Measurements from ENCODE around the gene CDK5R2. TPM values are rescaled to one million over a fixed set of nuclear protein-coding genes. Genes with fewer than 3 reads are reported as not detected.
"Not testable (repeated sequence)": the region's sequence is repeated elsewhere in the genome, so short reads cannot be mapped to it uniquely, and the experiment has no call there.

CDK5R2 gene
- total RNA-seq, 1 donor from 2014 or later = 1.9 TPM

DNA sequence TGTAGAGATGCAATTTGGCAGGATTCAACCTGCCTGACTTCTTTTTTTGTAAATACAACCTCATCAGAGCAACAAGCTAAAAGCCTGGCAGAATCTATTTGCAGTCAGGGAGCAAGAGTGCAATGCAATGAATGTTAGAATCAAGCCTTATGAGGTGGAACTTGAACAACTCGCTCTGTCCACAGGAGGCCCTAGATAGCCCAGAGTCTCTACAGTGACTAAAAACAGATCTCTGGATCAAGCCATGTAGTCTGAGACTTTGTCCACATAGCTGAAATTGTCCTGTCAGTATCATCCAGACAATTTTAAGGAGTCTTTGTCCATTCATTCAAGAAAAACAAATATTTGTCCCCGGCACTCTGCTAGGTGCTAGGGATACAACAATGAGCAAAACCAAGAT, 32.0 kb upstream of the CDK5R2 start:
- H3K27ac Mint-ChIP-seq (ENCODE audit: unreplicated experiment) = no peak overlapping the region
- DNase-seq (ENCODE audit: low read depth, low spot score) = no peak
- no peaks in the 10 kb centered on the region for H3K4me1 Mint-ChIP-seq
- no peak for TF ChIP-seq CTCF (conservative IDR thresholded peaks at IDR 0.05)
- H3K27me3 Mint-ChIP-seq (ENCODE audit: low read depth) = peaks cover 16% of the 10 kb centered on the region
- H3K36me3 Mint-ChIP-seq (ENCODE audit: low read depth) = peaks cover 16% of the 10 kb centered on the region
- no peak overlapping the region for H3K4me3 Mint-ChIP-seq
- peaks cover 13% of the 10 kb centered on the region for H3K9me3 Mint-ChIP-seq

DNA sequence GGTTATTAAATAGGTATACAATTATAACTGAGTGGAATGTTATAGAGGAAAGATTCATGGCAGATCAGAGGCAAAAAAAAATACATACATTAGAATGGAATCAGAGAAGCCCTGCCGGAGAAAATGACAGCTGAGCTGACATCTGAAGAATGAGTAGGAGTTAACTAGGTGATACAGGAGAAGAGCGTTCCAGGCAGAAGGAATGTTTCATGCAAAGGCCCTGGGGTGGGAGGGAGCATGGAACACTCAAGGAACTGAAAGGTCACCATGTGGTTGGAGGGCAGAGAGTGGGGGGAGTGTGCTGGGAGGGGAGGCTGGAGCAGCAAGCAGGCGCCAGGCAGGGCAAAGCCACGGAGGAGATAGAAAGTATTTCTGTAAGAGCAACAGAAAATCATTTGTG, 31.6 kb upstream of the CDK5R2 start:
- Mint-ChIP-seq H3K27me3 (ENCODE audit: low read depth) (peaks cover 20% of the 10 kb centered on the region), H3K27ac (ENCODE audit: unreplicated experiment) (no peak overlapping the region), H3K9me3 (peaks cover 9% of the 10 kb centered on the region), H3K4me1 (no peaks in the 10 kb centered on the region), H3K36me3 (ENCODE audit: low read depth) (peaks cover 11% of the 10 kb centered on the region), H3K4me3 (no peak overlapping the region)
- no peak for DNase-seq (ENCODE audit: low read depth, low spot score)
- TF ChIP-seq CTCF (conservative IDR thresholded peaks at IDR 0.05) = no peak

- not testable (repeated sequence) for DNase-seq (ENCODE audit: low read depth, low spot score); H3K4me1 Mint-ChIP-seq; H3K4me3 Mint-ChIP-seq; H3K9me3 Mint-ChIP-seq; H3K27ac Mint-ChIP-seq (ENCODE audit: unreplicated experiment); H3K36me3 Mint-ChIP-seq (ENCODE audit: low read depth)
- peaks cover 46% of the 10 kb centered on the region for H3K27me3 Mint-ChIP-seq (ENCODE audit: low read depth)
These were observed 29.0 kb upstream of the CDK5R2 start for GRCh38 chr2:218930488-218930887.

DNA sequence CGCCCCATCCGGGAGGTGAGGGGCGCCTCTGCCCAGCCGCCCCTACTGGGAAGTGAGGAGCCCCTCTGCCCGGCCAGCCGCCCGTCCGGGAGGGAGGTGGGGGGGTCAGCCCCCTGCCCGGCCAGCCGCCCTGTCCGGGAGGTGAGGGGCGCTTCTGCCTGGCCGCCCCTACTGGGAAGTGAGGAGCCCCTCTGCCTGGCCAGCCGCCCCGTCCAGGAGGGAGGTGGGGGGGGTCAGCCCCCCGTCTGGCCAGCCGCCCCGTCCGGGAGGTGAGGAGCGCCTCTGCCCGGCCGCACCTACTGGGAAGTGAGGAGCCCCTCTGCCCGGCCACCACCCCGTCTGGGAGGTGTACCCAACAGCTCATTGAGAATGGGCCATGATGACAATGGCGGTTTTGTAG, 27.7 kb upstream of the CDK5R2 start:
- H3K27ac Mint-ChIP-seq (ENCODE audit: unreplicated experiment); H3K4me3 Mint-ChIP-seq; DNase-seq (ENCODE audit: low read depth, low spot score); H3K4me1 Mint-ChIP-seq; H3K9me3 Mint-ChIP-seq; H3K36me3 Mint-ChIP-seq (ENCODE audit: low read depth): not testable (repeated sequence)
- peaks cover 54% of the 10 kb centered on the region for H3K27me3 Mint-ChIP-seq (ENCODE audit: low read depth)

- Mint-ChIP-seq H3K4me3 (no peak overlapping the region), H3K36me3 (ENCODE audit: low read depth) (no peaks in the 10 kb centered on the region), H3K9me3 (peaks cover 4% of the 10 kb centered on the region), H3K27me3 (ENCODE audit: low read depth) (peaks cover 70% of the 10 kb centered on the region), H3K27ac (ENCODE audit: unreplicated experiment) (no peak overlapping the region), H3K4me1 (no peaks in the 10 kb centered on the region)
- DNase-seq (ENCODE audit: low read depth, low spot score) = no peak
- no peak for TF ChIP-seq CTCF (conservative IDR thresholded peaks at IDR 0.05)
These were observed 14.6 kb upstream of the CDK5R2 start for GRCh38 chr2:218944759-218945404.

GRCh38 chr2:218946621-218947020, 12.8 kb upstream of the CDK5R2 start:
- Mint-ChIP-seq H3K27ac (ENCODE audit: unreplicated experiment) (no peak overlapping the region), H3K4me1 (no peaks in the 10 kb centered on the region), H3K27me3 (ENCODE audit: low read depth) (peaks cover 68% of the 10 kb centered on the region), H3K9me3 (peaks cover 1% of the 10 kb centered on the region), H3K36me3 (ENCODE audit: low read depth) (no peaks in the 10 kb centered on the region), H3K4me3 (no peak overlapping the region)
- no peak for TF ChIP-seq CTCF (conservative IDR thresholded peaks at IDR 0.05)
- DNase-seq (ENCODE audit: low read depth, low spot score) = no peak

All from neural crest cell (in vitro differentiated cells).